H1 (cell line): ENCODE results near the gene RASSF10. TPM values are rescaled to one million over a fixed set of nuclear protein-coding genes. Genes with fewer than 3 reads are reported as not detected.

ENCODE experiments used
- polyA plus RNA-seq, 7 experiments: library from polyadenylated mRNA; depleted of rRNA in 3 of 7; stranded (reverse) in 5 of 7; unstranded in 2 of 7; fragments of >200 nt in 5 of 7; fragments of 200-250 nt in 2 of 7; gene quantifications; 1 replicate in 5 of 7; 2 replicates in 1 of 7; 4 replicates in 1 of 7; pipeline versions ENCODE4 v1.2.1 to v1.2.3, GENCODE V29; 2011 to 2013; ENCODE audit warnings: missing spikeins in 2 of 7, mixed read lengths in 2 of 7
- total RNA-seq: library from RNA; stranded (reverse); fragmentation: NEBNext Ultra II Directional; extraction: Animal tissue kit (Norgen Biotek cat#: 25700); gene quantifications from 2 replicates; pipeline ENCODE4 v1.2.1, GENCODE V29; 2021
- TF ChIP-seq, protein P1 (sequence below): IDR thresholded peaks from 2 replicates; pipeline ENCODE4 v1.6.1; 2011; ENCODE audit warnings: low read length, improper control_type of control experiment

RASSF10 gene
- total and polyA plus RNA-seq, 2 of the 8 experiments (the other 6 are each of a cell fraction or from before 2014, with no cell fraction given) = 0.51 to 1.8 TPM

DNA sequence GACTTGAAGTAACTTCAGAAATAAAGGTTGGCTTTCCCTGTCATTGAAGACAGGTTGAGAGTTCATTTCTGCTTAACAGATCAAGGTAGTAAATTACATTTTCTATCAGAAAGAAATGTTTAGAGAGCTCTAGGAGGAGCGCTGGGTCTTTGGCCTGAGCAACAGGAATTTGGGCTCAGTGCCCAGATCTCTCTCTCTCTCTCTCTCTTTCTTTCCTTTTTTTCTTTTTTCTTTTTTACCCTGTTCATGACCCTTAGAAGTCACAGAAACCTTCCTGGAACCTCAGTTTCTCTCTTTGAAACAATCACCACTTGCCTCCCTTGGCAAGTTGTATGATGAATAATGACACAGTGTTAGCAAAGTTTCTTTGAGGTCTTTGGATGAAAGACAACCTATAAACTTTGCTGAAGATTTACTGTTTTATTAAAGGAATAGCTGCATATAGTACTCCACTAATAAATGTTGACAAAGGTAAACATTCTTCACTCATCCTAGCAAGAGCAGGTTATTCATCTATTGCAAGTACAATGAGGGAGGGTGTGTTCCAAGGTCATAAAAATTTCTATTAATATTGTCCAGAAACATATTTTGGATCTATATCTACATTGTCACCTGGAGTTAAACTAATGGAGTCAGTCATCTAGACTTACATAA is 35.5 kb upstream of the RASSF10 start (continued):
- TF ChIP-seq, protein P1, sequence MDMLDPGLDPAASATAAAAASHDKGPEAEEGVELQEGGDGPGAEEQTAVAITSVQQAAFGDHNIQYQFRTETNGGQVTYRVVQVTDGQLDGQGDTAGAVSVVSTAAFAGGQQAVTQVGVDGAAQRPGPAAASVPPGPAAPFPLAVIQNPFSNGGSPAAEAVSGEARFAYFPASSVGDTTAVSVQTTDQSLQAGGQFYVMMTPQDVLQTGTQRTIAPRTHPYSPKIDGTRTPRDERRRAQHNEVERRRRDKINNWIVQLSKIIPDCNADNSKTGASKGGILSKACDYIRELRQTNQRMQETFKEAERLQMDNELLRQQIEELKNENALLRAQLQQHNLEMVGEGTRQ = no peak
